ENCODE data around the gene KIF6.
"Not testable (repeated sequence)": the region's sequence is repeated elsewhere in the genome, so short reads cannot be mapped to it uniquely, and the experiment has no call there.

KIF6 gene

GRCh38 chr6:39509831-39510230 lies 215.4 kb downstream of the KIF6 start:
- H3K4me1 Mint-ChIP-seq; H3K4me3 Mint-ChIP-seq; H3K27ac Mint-ChIP-seq (ENCODE audit: low read depth); DNase-seq (ENCODE audit: low spot score in 2 of 2); H3K36me3 Mint-ChIP-seq (ENCODE audit: insufficient read depth); ATAC-seq (replicated peaks; ENCODE audit: extremely low read depth, poor library complexity, severe bottlenecking); H3K9me3 Mint-ChIP-seq: not testable (repeated sequence)
- peaks cover 23% of the 10 kb centered on the region for H3K27me3 Mint-ChIP-seq

GRCh38 chr6:39508515-39508914 lies 216.7 kb downstream of the KIF6 start:
- Mint-ChIP-seq H3K27ac (ENCODE audit: low read depth) (no peak overlapping the region), H3K4me3 (no peak overlapping the region), H3K36me3 (ENCODE audit: insufficient read depth) (no peaks in the 10 kb centered on the region), H3K27me3 (peaks cover 35% of the 10 kb centered on the region), H3K9me3 (no peaks in the 10 kb centered on the region), H3K4me1 (no peaks in the 10 kb centered on the region)
- ATAC-seq (replicated peaks; ENCODE audit: extremely low read depth, poor library complexity, severe bottlenecking) = no peak
- no peak for DNase-seq (ENCODE audit: low spot score in 2 of 2)

GRCh38 chr6:39507331-39507998 lies 217.7 kb downstream of the KIF6 start:
- no peaks in the 10 kb centered on the region for H3K4me1 Mint-ChIP-seq
- H3K4me3 Mint-ChIP-seq = no peak overlapping the region
- H3K9me3 Mint-ChIP-seq = peaks cover 7% of the 10 kb centered on the region
- H3K36me3 Mint-ChIP-seq (ENCODE audit: insufficient read depth) = no peaks in the 10 kb centered on the region
- H3K27me3 Mint-ChIP-seq = peaks cover 46% of the 10 kb centered on the region
- DNase-seq (ENCODE audit: low spot score in 2 of 2) = no peak
- no peak for ATAC-seq (replicated peaks; ENCODE audit: extremely low read depth, poor library complexity, severe bottlenecking)
- no peak overlapping the region for H3K27ac Mint-ChIP-seq (ENCODE audit: low read depth)

GRCh38 chr6:39502362-39502955 lies 222.7 kb downstream of the KIF6 start:
- not testable (repeated sequence) for H3K36me3 Mint-ChIP-seq (ENCODE audit: insufficient read depth); DNase-seq (ENCODE audit: low spot score in 2 of 2); H3K27ac Mint-ChIP-seq (ENCODE audit: low read depth); H3K4me3 Mint-ChIP-seq; H3K4me1 Mint-ChIP-seq; ATAC-seq (replicated peaks; ENCODE audit: extremely low read depth, poor library complexity, severe bottlenecking)
- Mint-ChIP-seq H3K27me3 (peaks cover 82% of the 10 kb centered on the region), H3K9me3 (peaks cover 24% of the 10 kb centered on the region)

GRCh38 chr6:39499053-39499452 lies 226.2 kb downstream of the KIF6 start:
- Mint-ChIP-seq H3K36me3 (ENCODE audit: insufficient read depth) (no peaks in the 10 kb centered on the region), H3K4me1 (no peaks in the 10 kb centered on the region), H3K4me3 (no peak overlapping the region), H3K27me3 (peaks cover 81% of the 10 kb centered on the region), H3K9me3 (peaks cover 24% of the 10 kb centered on the region), H3K27ac (ENCODE audit: low read depth) (no peak overlapping the region)
- ATAC-seq (replicated peaks; ENCODE audit: extremely low read depth, poor library complexity, severe bottlenecking) = no peak
- no peak for DNase-seq (ENCODE audit: low spot score in 2 of 2)

- H3K36me3 Mint-ChIP-seq (ENCODE audit: insufficient read depth) = no peaks in the 10 kb centered on the region
- H3K27me3 Mint-ChIP-seq = peaks cover 72% of the 10 kb centered on the region
- no peak for ATAC-seq (replicated peaks; ENCODE audit: extremely low read depth, poor library complexity, severe bottlenecking)
- no peak overlapping the region for H3K4me3 Mint-ChIP-seq
- no peak overlapping the region for H3K27ac Mint-ChIP-seq (ENCODE audit: low read depth)
- H3K9me3 Mint-ChIP-seq = peaks cover 23% of the 10 kb centered on the region
- no peak for DNase-seq (ENCODE audit: low spot score in 2 of 2)
- H3K4me1 Mint-ChIP-seq = no peaks in the 10 kb centered on the region
Measured at GRCh38 chr6:39498096-39498495, 227.1 kb downstream of the KIF6 start.

GRCh38 chr6:39496915-39497314 lies 228.3 kb downstream of the KIF6 start:
- Mint-ChIP-seq H3K9me3 (peaks cover 13% of the 10 kb centered on the region), H3K27ac (ENCODE audit: low read depth) (no peak overlapping the region), H3K27me3 (peaks cover 66% of the 10 kb centered on the region), H3K4me3 (no peak overlapping the region), H3K36me3 (ENCODE audit: insufficient read depth) (no peaks in the 10 kb centered on the region), H3K4me1 (no peaks in the 10 kb centered on the region)
- DNase-seq (ENCODE audit: low spot score in 2 of 2) = no peak
- ATAC-seq (replicated peaks; ENCODE audit: extremely low read depth, poor library complexity, severe bottlenecking) = no peak

GRCh38 chr6:39496456-39496855 lies 228.8 kb downstream of the KIF6 start:
- no peaks in the 10 kb centered on the region for H3K4me1 Mint-ChIP-seq
- ATAC-seq (replicated peaks; ENCODE audit: extremely low read depth, poor library complexity, severe bottlenecking) = no peak
- no peak overlapping the region for H3K4me3 Mint-ChIP-seq
- H3K27ac Mint-ChIP-seq (ENCODE audit: low read depth) = no peak overlapping the region
- H3K36me3 Mint-ChIP-seq (ENCODE audit: insufficient read depth) = no peaks in the 10 kb centered on the region
- H3K9me3 Mint-ChIP-seq = peaks cover 8% of the 10 kb centered on the region
- H3K27me3 Mint-ChIP-seq = peaks cover 66% of the 10 kb centered on the region
- DNase-seq (ENCODE audit: low spot score in 2 of 2) = no peak

GRCh38 chr6:39495640-39496039 lies 229.6 kb downstream of the KIF6 start:
- Mint-ChIP-seq H3K27ac (ENCODE audit: low read depth) (no peak overlapping the region), H3K36me3 (ENCODE audit: insufficient read depth) (no peaks in the 10 kb centered on the region), H3K27me3 (peaks cover 63% of the 10 kb centered on the region), H3K4me1 (no peaks in the 10 kb centered on the region), H3K4me3 (no peak overlapping the region), H3K9me3 (peaks cover 5% of the 10 kb centered on the region)
- DNase-seq (ENCODE audit: low spot score in 2 of 2) (no peak), ATAC-seq (replicated peaks; ENCODE audit: extremely low read depth, poor library complexity, severe bottlenecking) (no peak)

GRCh38 chr6:39494998-39495397 lies 230.2 kb downstream of the KIF6 start:
- H3K27me3 Mint-ChIP-seq = peaks cover 56% of the 10 kb centered on the region
- H3K4me1 Mint-ChIP-seq = no peaks in the 10 kb centered on the region
- H3K36me3 Mint-ChIP-seq (ENCODE audit: insufficient read depth) = no peaks in the 10 kb centered on the region
- DNase-seq (ENCODE audit: low spot score in 2 of 2) (no peak), ATAC-seq (replicated peaks; ENCODE audit: extremely low read depth, poor library complexity, severe bottlenecking) (no peak)
- peaks cover 3% of the 10 kb centered on the region for H3K9me3 Mint-ChIP-seq
- no peak overlapping the region for H3K4me3 Mint-ChIP-seq
- no peak overlapping the region for H3K27ac Mint-ChIP-seq (ENCODE audit: low read depth)

- no peaks in the 10 kb centered on the region for H3K9me3 Mint-ChIP-seq
- H3K27ac Mint-ChIP-seq (ENCODE audit: low read depth) = no peak overlapping the region
- DNase-seq (ENCODE audit: low spot score in 2 of 2) (no peak), ATAC-seq (replicated peaks; ENCODE audit: extremely low read depth, poor library complexity, severe bottlenecking) (no peak)
- H3K36me3 Mint-ChIP-seq (ENCODE audit: insufficient read depth) = no peaks in the 10 kb centered on the region
- peaks cover 47% of the 10 kb centered on the region for H3K27me3 Mint-ChIP-seq
- no peaks in the 10 kb centered on the region for H3K4me1 Mint-ChIP-seq
- H3K4me3 Mint-ChIP-seq = no peak overlapping the region
Measured at GRCh38 chr6:39493777-39494176, 231.4 kb downstream of the KIF6 start.

- H3K36me3 Mint-ChIP-seq (ENCODE audit: insufficient read depth) = no peaks in the 10 kb centered on the region
- H3K4me3 Mint-ChIP-seq = no peak overlapping the region
- peaks cover 47% of the 10 kb centered on the region for H3K27me3 Mint-ChIP-seq
- DNase-seq (ENCODE audit: low spot score in 2 of 2) (no peak), ATAC-seq (replicated peaks; ENCODE audit: extremely low read depth, poor library complexity, severe bottlenecking) (no peak)
- no peaks in the 10 kb centered on the region for H3K4me1 Mint-ChIP-seq
- no peak overlapping the region for H3K27ac Mint-ChIP-seq (ENCODE audit: low read depth)
- H3K9me3 Mint-ChIP-seq = no peaks in the 10 kb centered on the region
Measured at GRCh38 chr6:39493174-39493573, 232.0 kb downstream of the KIF6 start.

- Mint-ChIP-seq H3K27ac (ENCODE audit: low read depth) (no peak overlapping the region), H3K27me3 (peaks cover 34% of the 10 kb centered on the region), H3K4me3 (no peak overlapping the region), H3K4me1 (no peaks in the 10 kb centered on the region), H3K36me3 (ENCODE audit: insufficient read depth) (no peaks in the 10 kb centered on the region), H3K9me3 (no peaks in the 10 kb centered on the region)
- ATAC-seq (replicated peaks; ENCODE audit: extremely low read depth, poor library complexity, severe bottlenecking) = no peak
- DNase-seq (ENCODE audit: low spot score in 2 of 2) = no peak
Measured at GRCh38 chr6:39490108-39490507, 235.1 kb downstream of the KIF6 start.
